Keratinocyte (primary cell): ENCODE data around the gene TET2. TPM values are rescaled to one million over a fixed set of nuclear protein-coding genes. Genes with fewer than 3 reads are reported as not detected.

Experiments
- DNase-seq: peaks from one replicate; pipeline ENCODE4 v3.0.0-alpha.2; 2011; ENCODE audit warnings: low read depth, missing footprints, low spot score
- FAIRE-seq: peaks from 2 replicates; lab custom pipeline; 2011; peaks lifted over from hg19 to GRCh38; lab: Jason Lieb, UNC
- H2AFZ ChIP-seq: 2 replicates; pipeline ENCODE4 v1.6.0; 2012; ENCODE audit warnings: low read length, control low read depth, inconsistent platforms; ENCODE audit not compliant: control insufficient read depth
- H3K27ac ChIP-seq: 2 replicates; pipeline ENCODE4 v1.5.1; 2011; ENCODE audit warnings: low read length; ENCODE audit not compliant: control insufficient read depth, insufficient read depth
- H3K27me3 ChIP-seq: 3 replicates; pipeline ENCODE4 v1.6.0; 2011; ENCODE audit warnings: low read length; ENCODE audit not compliant: control insufficient read depth, insufficient read depth; ENCODE audit errors: extremely low read depth
- H3K36me3 ChIP-seq, 2 experiments: 2 replicates in 1 of 2; 3 replicates in 1 of 2; pipeline ENCODE4 v1.5.1; 2011; ENCODE audit warnings: low read length in 2 of 2, mild to moderate bottlenecking in 1 of 2; ENCODE audit not compliant: control insufficient read depth in 2 of 2, insufficient read depth in 2 of 2; ENCODE audit errors: extremely low read depth in 1 of 2
- H3K4me1 ChIP-seq: 3 replicates; pipeline ENCODE4 v1.5.1; 2011; ENCODE audit warnings: low read length; ENCODE audit not compliant: control insufficient read depth, insufficient read depth; ENCODE audit errors: extremely low read depth
- H3K4me2 ChIP-seq: 3 replicates; pipeline ENCODE4 v1.6.0; 2011; ENCODE audit warnings: low read depth, low read length; ENCODE audit not compliant: control insufficient read depth, insufficient read depth; ENCODE audit errors: extremely low read depth
- H3K4me3 ChIP-seq, 3 experiments: fragments of 200-600 bp in 1 of 3; sonication (generic) in 1 of 3; 2 replicates in 2 of 3; 3 replicates in 1 of 3; pipeline ENCODE4 v1.5.1; 2011 to 2016; ENCODE audit warnings: low read length in 3 of 3, mild to moderate bottlenecking in 3 of 3, control low read depth in 2 of 3, inconsistent platforms in 1 of 3, low read depth in 1 of 3, mixed read lengths in 1 of 3, mixed run types in 1 of 3, moderate library complexity in 1 of 3; ENCODE audit not compliant: control insufficient read depth in 2 of 3, insufficient read depth in 2 of 3; ENCODE audit errors: extremely low read depth in 1 of 3
- H3K79me2 ChIP-seq: 2 replicates; pipeline ENCODE4 v1.6.0; 2012; ENCODE audit warnings: low read length; ENCODE audit not compliant: control insufficient read depth, insufficient read depth
- H3K9ac ChIP-seq: 3 replicates; pipeline ENCODE4 v1.6.0; 2011; ENCODE audit warnings: low read length; ENCODE audit not compliant: control insufficient read depth, insufficient read depth; ENCODE audit errors: extremely low read depth
- H3K9me1 ChIP-seq: 3 replicates; pipeline ENCODE4 v1.6.0; 2011; ENCODE audit warnings: low read length; ENCODE audit not compliant: control insufficient read depth, insufficient read depth; ENCODE audit errors: extremely low read depth
- H3K9me3 ChIP-seq: 2 replicates; pipeline ENCODE4 v1.5.1; 2012; ENCODE audit warnings: low read depth, low read length; ENCODE audit not compliant: control insufficient read depth
- H4K20me1 ChIP-seq: 3 replicates; pipeline ENCODE4 v1.6.0; 2011; ENCODE audit warnings: low read length; ENCODE audit not compliant: control insufficient read depth, insufficient read depth; ENCODE audit errors: extremely low read depth
- CTCF ChIP-seq, 3 experiments: IDR thresholded peaks in 1 of 3; conservative IDR thresholded peaks in 1 of 3; optimal IDR thresholded peaks in 1 of 3; 2 replicates in 2 of 3; 3 replicates in 1 of 3; pipeline versions ENCODE3 to v1.5.1; 2011; ENCODE audit warnings: low read length in 3 of 3, mild to moderate bottlenecking in 3 of 3, moderate library complexity in 2 of 3, control low read depth in 1 of 3, inconsistent platforms in 1 of 3; ENCODE audit not compliant: insufficient read depth in 2 of 3; ENCODE audit errors: extremely low read depth in 1 of 3
- EZH2 ChIP-seq: IDR thresholded peaks from one replicate; pipeline ENCODE4 v1.6.1; 2012; ENCODE audit warnings: inconsistent platforms, mild to moderate bottlenecking, low read length, moderate library complexity
- dilution Hi-C: fragments of 300-500 bp; cut with MboI; formaldehyde crosslinking; loops from one replicate; pipeline ENCODE4 v1.7.0; 2020; ENCODE audit warnings: low sequenced_read_pairs; ENCODE audit not compliant: extremely low pct_ligation_motif_present
- polyA plus RNA-seq, 5 experiments: library from polyadenylated mRNA; depleted of rRNA in 3 of 5; stranded (reverse) in 3 of 5; stranded (forward) in 1 of 5; unstranded in 1 of 5; fragments of >200 nt; gene quantifications; 1 replicate in 1 of 5; 2 replicates in 3 of 5; 3 replicates in 1 of 5; pipeline versions ENCODE4 v1.2.1 to v1.2.3, GENCODE V29; 2011 to 2012; ENCODE audit warnings: missing spikeins in 2 of 5, low read depth in 1 of 5, low replicate concordance in 1 of 5

The TET2 gene
- polyA plus RNA-seq, 1 donor (not counting 4 experiments of a cell fraction or from before 2014, with no cell fraction given): 9.6 TPM

GRCh38 chr4:105234582-105234981, 87.9 kb downstream of the TET2 start:
- TF ChIP-seq EZH2 (no peak), CTCF (optimal IDR thresholded peaks at IDR 0.05 in 1 of 3, IDR thresholded peaks at IDR 0.05 in 1 of 3, conservative IDR thresholded peaks at IDR 0.05 in 1 of 3; ENCODE audit: extremely low read depth in 1 of 3, insufficient read depth in 2 of 3, low read length in 3 of 3) (no peak)
- no peak overlapping the region for H3K4me2 ChIP-seq
- H3K36me3 ChIP-seq: peaks cover 6 to 17% of the 10 kb centered on the region in 2 experiments
- H4K20me1 ChIP-seq: no peaks in the 10 kb centered on the region
- H2AFZ ChIP-seq: no peak overlapping the region
- no peaks in the 10 kb centered on the region for H3K4me1 ChIP-seq
- H3K27me3 ChIP-seq: no peaks in the 10 kb centered on the region
- H3K9me3 ChIP-seq: no peaks in the 10 kb centered on the region
- H3K9me1 ChIP-seq: no peaks in the 10 kb centered on the region
- dilution Hi-C loops: no loop called here
- DNase-seq: no peak
- FAIRE-seq: no peak
- no peak overlapping the region for H3K9ac ChIP-seq
- H3K79me2 ChIP-seq: no peaks in the 10 kb centered on the region
- H3K4me3 ChIP-seq: no peak overlapping the region
- H3K27ac ChIP-seq: no peak overlapping the region

- H3K9ac ChIP-seq: no peak overlapping the region
- no peak for DNase-seq
- no peaks in the 10 kb centered on the region for H3K9me1 ChIP-seq
- H3K4me2 ChIP-seq: no peak overlapping the region
- H3K36me3 ChIP-seq: peaks cover 6 to 17% of the 10 kb centered on the region in 2 experiments
- dilution Hi-C loops: no loop called here
- H3K4me1 ChIP-seq: no peaks in the 10 kb centered on the region
- H3K9me3 ChIP-seq: no peaks in the 10 kb centered on the region
- H2AFZ ChIP-seq: no peak overlapping the region
- H4K20me1 ChIP-seq: no peaks in the 10 kb centered on the region
- H3K79me2 ChIP-seq: no peaks in the 10 kb centered on the region
- H3K27me3 ChIP-seq: no peaks in the 10 kb centered on the region
- no peak overlapping the region for H3K27ac ChIP-seq
- no peak overlapping the region for H3K4me3 ChIP-seq
- FAIRE-seq: no peak
- no peak for TF ChIP-seq EZH2
- no peak for TF ChIP-seq CTCF (optimal IDR thresholded peaks at IDR 0.05 in 1 of 3, IDR thresholded peaks at IDR 0.05 in 1 of 3, conservative IDR thresholded peaks at IDR 0.05 in 1 of 3; ENCODE audit: extremely low read depth in 1 of 3, insufficient read depth in 2 of 3, low read length in 3 of 3)
Observed at GRCh38 chr4:105236202-105236915, 89.7 kb downstream of the TET2 start.
